ENCODE measurements around the gene CCDC51. TPM values are rescaled to one million over a fixed set of nuclear protein-coding genes. Genes with fewer than 3 reads are reported as not detected.

The CCDC51 gene
- total RNA-seq, 1 experiment from 2014 or later = 11.8 TPM

DNA sequence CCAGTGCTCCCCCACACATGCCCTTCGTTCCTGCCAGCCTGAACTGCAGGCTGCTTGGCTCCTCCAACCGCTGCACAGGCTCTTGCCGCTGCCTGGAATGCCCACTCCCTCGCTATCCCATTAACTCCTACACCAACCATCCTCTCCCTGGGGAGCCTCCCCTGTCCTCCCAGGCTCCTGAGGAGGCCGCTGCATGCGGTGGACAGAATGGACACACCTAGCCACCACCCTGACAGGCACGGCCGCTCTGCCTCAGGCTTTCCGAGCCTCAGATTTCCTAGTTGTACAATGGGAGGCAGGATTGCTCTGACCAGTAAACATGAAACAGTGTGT is 12.3 kb downstream of the CCDC51 start:
- DNase-seq (ENCODE audit: low spot score) = no peak
- Histone ChIP-seq H3K4me1 (ENCODE audit: insufficient read depth, low read length, poor library complexity, severe bottlenecking) (peaks cover 7% of the 10 kb centered on the region), H3K36me3 (ENCODE audit: insufficient read depth, low read length, poor library complexity, severe bottlenecking) (no peaks in the 10 kb centered on the region), H3K27me3 (replicated peaks; ENCODE audit: insufficient read depth, low read depth, low read length, poor library complexity) (no peaks in the 10 kb centered on the region), H3K9me3 (ENCODE audit: low read depth, low read length, poor library complexity, severe bottlenecking) (no peaks in the 10 kb centered on the region), H3K4me3 (ENCODE audit: low read depth, low read length, poor library complexity, severe bottlenecking) (no peak overlapping the region), H3K27ac (ENCODE audit: low read depth, low read length, poor library complexity, severe bottlenecking) (no peak overlapping the region)
- no peak for TF ChIP-seq EZH2 (IDR thresholded peaks at IDR 0.05; ENCODE audit: borderline replicate concordance, low read depth, low read length, poor library complexity, severe bottlenecking)
- TF ChIP-seq, protein P1, sequence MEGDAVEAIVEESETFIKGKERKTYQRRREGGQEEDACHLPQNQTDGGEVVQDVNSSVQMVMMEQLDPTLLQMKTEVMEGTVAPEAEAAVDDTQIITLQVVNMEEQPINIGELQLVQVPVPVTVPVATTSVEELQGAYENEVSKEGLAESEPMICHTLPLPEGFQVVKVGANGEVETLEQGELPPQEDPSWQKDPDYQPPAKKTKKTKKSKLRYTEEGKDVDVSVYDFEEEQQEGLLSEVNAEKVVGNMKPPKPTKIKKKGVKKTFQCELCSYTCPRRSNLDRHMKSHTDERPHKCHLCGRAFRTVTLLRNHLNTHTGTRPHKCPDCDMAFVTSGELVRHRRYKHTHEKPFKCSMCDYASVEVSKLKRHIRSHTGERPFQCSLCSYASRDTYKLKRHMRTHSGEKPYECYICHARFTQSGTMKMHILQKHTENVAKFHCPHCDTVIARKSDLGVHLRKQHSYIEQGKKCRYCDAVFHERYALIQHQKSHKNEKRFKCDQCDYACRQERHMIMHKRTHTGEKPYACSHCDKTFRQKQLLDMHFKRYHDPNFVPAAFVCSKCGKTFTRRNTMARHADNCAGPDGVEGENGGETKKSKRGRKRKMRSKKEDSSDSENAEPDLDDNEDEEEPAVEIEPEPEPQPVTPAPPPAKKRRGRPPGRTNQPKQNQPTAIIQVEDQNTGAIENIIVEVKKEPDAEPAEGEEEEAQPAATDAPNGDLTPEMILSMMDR (conservative IDR thresholded peaks at IDR 0.05; ENCODE audit: low read depth, low read length) = no peak
- no TSS peak for BruUV-seq (replicated peaks)
- intact Hi-C loops (cut with micrococcal nuclease; ENCODE audit: unreplicated experiment) = no loop called here
- ChIA-PET POLR2A (ENCODE audit: low non-redundant PET) (no interaction called here), CTCF (no interaction called here)

DNA sequence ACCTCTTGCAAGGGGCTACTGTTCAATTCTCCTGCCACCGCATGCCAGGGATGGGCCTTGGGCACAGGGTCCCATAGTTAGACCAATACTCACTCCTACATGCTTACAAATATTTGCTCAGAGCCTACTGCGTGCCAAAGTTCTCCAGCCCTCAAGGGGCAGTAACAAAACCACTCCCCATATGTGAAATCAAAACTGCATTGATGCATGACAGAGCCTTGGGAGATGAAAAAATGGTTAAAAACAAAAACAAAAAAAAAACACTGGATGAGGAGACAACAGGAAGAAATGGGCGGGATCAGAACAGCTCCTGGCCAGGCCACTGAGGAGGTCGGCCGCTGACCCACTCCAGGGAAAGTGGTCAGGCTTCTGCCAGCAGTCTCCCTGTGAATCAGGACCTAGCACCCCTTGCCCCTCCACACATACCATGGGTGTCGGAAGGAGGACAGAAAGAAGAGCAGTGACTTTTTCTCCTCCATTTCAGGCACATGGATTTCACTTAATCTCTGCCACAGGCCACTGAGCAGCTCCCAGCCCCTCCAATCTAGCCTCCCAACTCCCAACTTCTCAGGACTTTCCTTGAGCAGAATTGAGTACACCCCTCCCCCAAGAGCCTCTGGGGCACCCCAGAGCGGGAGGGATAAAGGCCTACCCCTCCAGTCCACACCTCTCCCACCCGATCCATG is 12.8 kb downstream of the CCDC51 start:
- peaks cover 7% of the 10 kb centered on the region for H3K4me1 ChIP-seq (ENCODE audit: insufficient read depth, low read length, poor library complexity, severe bottlenecking)
- POLR2A ChIA-PET (ENCODE audit: low non-redundant PET) = no interaction called here
- intact Hi-C loops (cut with micrococcal nuclease; ENCODE audit: unreplicated experiment) = no loop called here

DNA sequence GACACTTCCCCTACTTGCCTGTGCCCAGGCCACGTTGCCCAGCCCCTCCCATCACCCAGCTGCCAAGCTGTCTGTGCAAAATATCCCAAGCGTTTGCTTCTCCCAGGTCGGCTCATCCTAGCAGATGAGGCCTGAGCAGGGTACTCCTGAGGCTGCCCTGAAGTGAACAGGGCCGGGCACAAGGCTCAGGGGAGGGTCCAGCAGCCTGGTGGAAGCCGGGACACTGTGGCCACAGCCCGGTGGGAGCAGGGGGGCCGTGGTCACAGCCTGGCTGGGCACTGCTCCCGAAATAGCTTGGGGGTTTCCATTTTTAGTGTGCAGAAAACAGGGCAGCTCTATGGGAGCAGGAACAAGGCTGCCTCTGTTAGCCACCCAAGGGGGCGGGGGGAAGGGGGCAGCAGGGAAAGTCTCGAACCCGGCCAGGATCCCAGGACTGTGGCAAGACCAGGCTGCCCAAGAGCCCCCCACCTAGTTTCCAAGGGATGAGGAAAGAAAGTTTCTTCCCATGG is 13.5 kb downstream of the CCDC51 start:
- Histone ChIP-seq H3K27me3 (replicated peaks; ENCODE audit: insufficient read depth, low read depth, low read length, poor library complexity) (no peaks in the 10 kb centered on the region), H3K9me3 (ENCODE audit: low read depth, low read length, poor library complexity, severe bottlenecking) (no peaks in the 10 kb centered on the region), H3K36me3 (ENCODE audit: insufficient read depth, low read length, poor library complexity, severe bottlenecking) (no peaks in the 10 kb centered on the region), H3K4me1 (ENCODE audit: insufficient read depth, low read length, poor library complexity, severe bottlenecking) (peaks cover 7% of the 10 kb centered on the region), H3K4me3 (ENCODE audit: low read depth, low read length, poor library complexity, severe bottlenecking) (no peak overlapping the region), H3K27ac (ENCODE audit: low read depth, low read length, poor library complexity, severe bottlenecking) (no peak overlapping the region)
- TF ChIP-seq, protein P1 (conservative IDR thresholded peaks at IDR 0.05; ENCODE audit: low read depth, low read length) = no peak
- TF ChIP-seq EZH2 (IDR thresholded peaks at IDR 0.05; ENCODE audit: borderline replicate concordance, low read depth, low read length, poor library complexity, severe bottlenecking) = no peak
- ChIA-PET POLR2A (ENCODE audit: low non-redundant PET) (interaction anchor here (0.7 kb wide), 1 partner anchor 1040 kb away, joined by 3 read pairs; no protein-coding TSS in a partner anchor), CTCF (no interaction called here)
- no TSS peak for BruUV-seq (replicated peaks)
- DNase-seq (ENCODE audit: low spot score) = no peak
- intact Hi-C loops (cut with micrococcal nuclease; ENCODE audit: unreplicated experiment) = no loop called here

More for the DNA sequence above, 12.8 kb downstream of the CCDC51 start:
- Histone ChIP-seq H3K27me3 (replicated peaks; ENCODE audit: insufficient read depth, low read depth, low read length, poor library complexity) (no peaks in the 10 kb centered on the region), H3K27ac (ENCODE audit: low read depth, low read length, poor library complexity, severe bottlenecking) (no peak overlapping the region), H3K36me3 (ENCODE audit: insufficient read depth, low read length, poor library complexity, severe bottlenecking) (no peaks in the 10 kb centered on the region), H3K4me3 (ENCODE audit: low read depth, low read length, poor library complexity, severe bottlenecking) (no peak overlapping the region), H3K9me3 (ENCODE audit: low read depth, low read length, poor library complexity, severe bottlenecking) (no peaks in the 10 kb centered on the region)
- BruUV-seq (replicated peaks) = no TSS peak
- CTCF ChIA-PET = no interaction called here
- TF ChIP-seq, protein P1 (conservative IDR thresholded peaks at IDR 0.05; ENCODE audit: low read depth, low read length) = no peak
- no peak for TF ChIP-seq EZH2 (IDR thresholded peaks at IDR 0.05; ENCODE audit: borderline replicate concordance, low read depth, low read length, poor library complexity, severe bottlenecking)
- DNase-seq (ENCODE audit: low spot score) = no peak
